GM18858 (cell line): ENCODE measurements around the gene CCL16.
"Not testable (repeated sequence)": the region's sequence is repeated elsewhere in the genome, so short reads cannot be mapped to it uniquely, and the experiment has no call there.

ENCODE experiments used
- ATAC-seq: cut with Tn5 transposase; IDR thresholded peaks from one replicate; pipeline ENCODE4 v1.9.1; 2021; ENCODE audit not compliant: unreplicated experiment

The CCL16 gene

DNA sequence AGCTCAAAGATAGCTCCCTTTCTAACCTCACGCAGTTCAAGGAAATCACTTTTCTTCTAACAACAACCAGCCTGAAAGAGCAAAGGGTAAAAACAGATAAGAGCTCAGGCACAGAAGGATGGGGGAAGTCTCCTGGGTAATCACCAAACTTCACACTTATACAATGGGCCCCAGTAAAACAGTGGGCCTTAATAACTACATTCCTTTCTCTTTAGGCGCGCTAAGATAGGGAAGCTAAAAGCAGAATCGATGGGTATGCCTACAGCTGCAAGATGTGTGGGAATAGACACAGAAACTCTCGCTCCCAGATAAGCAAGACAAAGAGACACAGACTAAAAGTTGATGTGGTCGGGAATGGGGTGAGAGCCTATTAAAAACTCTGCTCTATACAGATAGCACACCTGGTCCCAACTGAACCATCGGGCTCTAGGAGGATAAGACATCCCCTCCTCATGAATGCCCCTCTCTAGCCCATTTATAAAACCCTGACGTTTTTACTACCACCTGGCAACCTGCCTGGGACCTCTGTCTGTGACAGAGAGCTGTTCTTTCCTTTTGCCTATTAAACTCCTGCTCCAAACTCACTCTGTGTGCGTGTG, 38.6 kb downstream of the CCL16 start:
- no peak for ATAC-seq

DNA sequence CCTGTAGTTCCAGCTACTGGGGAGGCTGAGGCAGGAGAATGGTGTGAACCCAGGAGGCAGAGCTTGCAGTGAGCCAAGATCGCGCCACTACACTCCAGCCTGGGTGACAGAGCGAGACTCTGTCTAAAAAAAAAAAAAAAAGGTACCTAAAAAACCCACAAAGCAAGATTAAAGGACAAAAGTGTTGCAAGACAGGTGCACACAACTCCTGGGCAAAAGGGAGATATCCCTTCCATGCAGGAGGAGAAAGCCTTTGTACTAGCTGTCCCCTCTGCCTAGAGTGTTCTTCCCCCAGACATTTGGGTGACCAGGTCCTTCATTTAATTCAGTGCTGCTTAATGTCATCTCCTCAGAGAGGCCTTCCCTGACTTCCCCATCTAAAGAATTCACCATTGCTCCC, 42.8 kb downstream of the CCL16 start:
- not testable (repeated sequence) for ATAC-seq

DNA sequence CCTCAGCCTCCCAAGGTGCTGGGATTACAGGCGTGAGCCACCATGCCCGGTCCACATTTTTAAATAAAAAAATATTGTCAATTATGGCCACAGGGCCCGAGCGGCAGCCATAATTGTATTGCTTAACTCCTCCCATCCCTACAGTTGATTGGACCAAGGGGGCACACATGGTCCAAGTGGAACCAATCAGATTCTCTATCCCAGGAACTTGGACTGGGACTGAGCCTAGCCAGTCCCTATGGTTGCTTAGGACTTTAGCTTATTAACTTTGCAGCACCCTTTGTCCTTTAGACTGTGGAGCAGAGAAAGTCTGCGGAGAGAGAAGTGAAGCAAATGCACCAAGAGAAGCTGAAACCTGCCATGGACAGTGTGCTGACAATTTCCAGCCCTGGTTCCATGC, 45.2 kb downstream of the CCL16 start:
- ATAC-seq: no peak

DNA sequence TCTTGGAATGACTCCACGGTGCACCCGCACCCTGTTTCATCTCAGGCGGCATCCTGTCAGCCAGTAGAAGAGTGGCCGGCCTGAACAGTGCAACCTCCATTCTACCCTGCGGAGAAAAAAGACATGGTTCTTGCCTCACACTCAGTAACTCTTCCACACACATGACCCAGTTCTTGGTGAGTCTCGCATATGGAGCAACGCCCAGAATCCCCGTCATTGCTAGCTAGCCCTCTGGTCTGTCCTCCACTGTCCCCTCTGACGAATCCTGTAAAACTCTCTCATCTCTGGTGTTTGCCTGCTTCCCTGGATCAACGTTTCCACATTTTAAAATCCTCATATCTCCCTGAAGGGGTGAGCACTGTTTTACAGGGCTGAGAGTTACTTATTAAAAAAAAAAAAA, 46.5 kb downstream of the CCL16 start:
- no peak for ATAC-seq

DNA sequence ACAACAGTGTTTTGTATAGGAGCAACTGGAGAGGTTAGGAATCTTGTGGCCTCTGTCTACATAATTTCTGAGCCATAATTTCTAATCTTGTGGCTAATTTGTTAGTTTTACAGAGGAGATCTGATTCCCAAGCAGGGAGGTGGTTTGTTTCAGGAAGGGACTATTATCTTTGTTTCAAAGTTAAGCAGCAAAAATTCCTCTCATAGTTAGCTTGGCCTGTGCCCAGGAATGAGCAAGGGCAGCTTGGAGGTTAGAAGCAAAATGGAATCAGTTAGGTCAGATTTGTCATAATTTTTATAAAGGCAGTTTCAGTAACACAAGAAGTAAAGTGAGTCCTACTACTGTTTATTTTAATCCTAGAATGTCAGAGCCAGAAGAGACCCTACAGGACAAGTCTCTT, 48.7 kb downstream of the CCL16 start:
- ATAC-seq: no peak

DNA sequence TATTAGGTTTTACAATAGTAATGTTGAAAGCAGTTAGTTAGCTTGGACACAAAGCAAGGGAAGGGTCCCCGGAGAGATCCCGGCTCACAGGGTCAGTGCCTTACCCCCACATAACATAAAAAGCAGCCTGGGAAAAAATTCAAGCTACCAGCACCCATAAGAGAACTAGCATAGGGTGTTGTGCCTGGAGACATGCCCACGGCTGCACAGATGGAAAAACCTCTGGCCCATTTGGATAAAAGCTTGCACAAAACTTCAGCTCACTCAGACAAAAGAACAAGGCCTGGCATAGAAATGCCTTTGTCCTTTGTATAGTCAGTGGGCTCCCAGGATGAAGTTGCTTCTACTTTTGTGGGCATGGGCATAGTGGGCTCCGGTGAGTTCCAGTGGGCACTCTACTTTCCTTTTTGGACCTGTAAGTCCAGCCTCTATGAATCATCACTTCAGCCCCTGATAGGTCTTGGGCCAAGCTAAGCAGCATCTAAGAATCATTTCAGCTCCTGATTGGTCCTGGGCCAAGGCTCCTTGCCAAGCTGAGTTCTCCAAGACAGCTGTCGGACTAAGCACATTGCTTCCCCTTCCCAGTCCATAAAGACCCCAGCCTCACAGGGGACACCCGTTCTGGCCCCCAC, 49.4 kb downstream of the CCL16 start:
- ATAC-seq: no peak

DNA sequence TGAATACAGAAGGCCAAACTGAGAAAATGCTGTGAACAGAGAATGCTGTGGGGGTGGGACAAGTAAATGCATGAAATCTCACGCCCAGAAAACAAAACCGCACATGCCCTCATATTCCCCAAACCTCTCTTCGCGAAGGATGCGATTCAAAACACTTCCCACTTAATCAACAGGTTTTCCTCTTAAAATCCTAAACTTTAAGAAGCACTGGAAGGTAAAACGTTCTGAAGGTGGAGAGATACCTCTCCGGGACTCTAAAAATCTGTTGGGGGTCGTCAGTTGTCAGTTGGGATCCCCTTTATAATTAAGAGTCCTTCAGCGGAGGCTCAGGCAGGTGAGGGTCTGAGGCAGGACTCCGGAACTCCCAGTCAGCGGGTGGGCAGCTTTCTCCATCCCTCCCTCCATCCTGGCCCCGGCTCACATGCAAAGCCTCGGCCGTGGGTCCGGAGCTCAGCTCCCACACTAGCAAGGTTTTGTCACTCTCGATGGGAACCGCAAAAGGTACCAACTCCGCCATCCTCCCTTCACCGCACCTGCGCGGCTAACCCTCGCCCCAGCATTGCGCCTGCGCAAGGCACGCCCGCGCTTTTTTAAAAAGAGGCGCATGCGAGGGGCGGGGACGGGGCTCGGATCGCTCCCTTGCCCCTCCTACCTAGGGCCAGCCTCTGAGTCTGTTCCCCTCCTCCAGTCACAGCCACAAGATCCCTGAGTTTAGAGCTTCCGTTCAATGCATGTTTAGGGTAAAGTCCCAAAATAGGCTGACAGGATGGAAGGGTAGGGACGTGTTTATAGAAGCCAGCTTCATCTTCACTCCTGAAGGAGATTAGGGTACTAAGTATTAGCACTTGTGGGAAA, 50.9 kb downstream of the CCL16 start, which contains the start of gene RDM1:
Gene RDM1 (minus strand): TSS at position 563 of the 855 bp plus-strand sequence. CDS start 46 bp downstream, at position 517.
- no peak for ATAC-seq

DNA sequence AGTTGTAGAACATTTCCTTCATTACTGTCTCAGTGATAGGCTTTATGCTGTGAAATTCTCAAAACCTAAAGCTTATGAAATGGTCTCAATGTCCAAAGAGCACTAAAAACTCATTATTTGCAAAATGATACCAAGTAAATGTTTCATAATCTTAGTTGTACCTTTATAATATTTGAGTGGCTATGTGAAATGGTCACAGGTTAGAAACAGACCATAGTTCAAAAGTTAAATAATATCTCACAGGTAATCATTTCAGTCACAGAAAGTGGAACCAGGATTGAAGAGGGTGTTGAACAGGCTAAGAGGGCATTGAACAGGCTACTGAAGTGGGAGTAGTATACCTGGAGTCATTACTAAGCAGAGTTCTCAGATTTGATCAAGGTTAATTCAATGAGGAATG, 53.6 kb downstream of the CCL16 start:
- no peak for ATAC-seq
